Neural cell (in vitro differentiated cells): ENCODE measurements around the gene EPHA6.

Source experiments
- EP300 ChIP-seq: fragments of 450-650 bp; conservative IDR thresholded peaks from 2 replicates; pipeline ENCODE4 v1.6.1; 2014; ENCODE audit warnings: antibody characterized with exemption, mild to moderate bottlenecking, moderate library complexity; ENCODE audit not compliant: poor library complexity, severe bottlenecking
- EZH2 ChIP-seq: fragments of 200-600, 300-800 bp; shearing (Covaris generic), sonication (generic); IDR thresholded peaks from 2 replicates; pipeline ENCODE4 v1.6.1; 2014; ENCODE audit warnings: antibody characterized with exemption, low read length, borderline replicate concordance, mild to moderate bottlenecking; ENCODE audit not compliant: insufficient read depth, poor library complexity, severe bottlenecking
- MXI1 ChIP-seq: fragments of 450-650 bp; conservative IDR thresholded peaks from 2 replicates; pipeline ENCODE4 v1.6.1; 2014; ENCODE audit warnings: antibody characterized with exemption, mild to moderate bottlenecking; ENCODE audit not compliant: poor library complexity, severe bottlenecking
- POLR2AphosphoS5 ChIP-seq: IDR thresholded peaks from 2 replicates; pipeline ENCODE4 v1.6.1; 2012
- RAD21 ChIP-seq: fragments of 450-650 bp; conservative IDR thresholded peaks from 2 replicates; pipeline ENCODE4 v1.6.1; 2014; ENCODE audit warnings: antibody characterized with exemption, mild to moderate bottlenecking, moderate library complexity
- REST ChIP-seq: IDR thresholded peaks from 2 replicates; pipeline ENCODE4 v1.6.1; 2012; ENCODE audit warnings: borderline replicate concordance
- SMC3 ChIP-seq: fragments of 450-650 bp; conservative IDR thresholded peaks from 2 replicates; pipeline ENCODE4 v1.6.1; 2014; ENCODE audit warnings: antibody characterized with exemption, mild to moderate bottlenecking, moderate library complexity; ENCODE audit not compliant: poor library complexity
- TAF1 ChIP-seq: IDR thresholded peaks from 2 replicates; pipeline ENCODE4 v1.6.1; 2012; ENCODE audit warnings: low read depth
- TF ChIP-seq, protein P1 (sequence below): fragments of 450-650 bp; IDR thresholded peaks from 2 replicates; pipeline ENCODE4 v1.5.1; 2014; ENCODE audit warnings: antibody characterized with exemption, mild to moderate bottlenecking, moderate library complexity; ENCODE audit not compliant: poor library complexity, severe bottlenecking

DNA sequence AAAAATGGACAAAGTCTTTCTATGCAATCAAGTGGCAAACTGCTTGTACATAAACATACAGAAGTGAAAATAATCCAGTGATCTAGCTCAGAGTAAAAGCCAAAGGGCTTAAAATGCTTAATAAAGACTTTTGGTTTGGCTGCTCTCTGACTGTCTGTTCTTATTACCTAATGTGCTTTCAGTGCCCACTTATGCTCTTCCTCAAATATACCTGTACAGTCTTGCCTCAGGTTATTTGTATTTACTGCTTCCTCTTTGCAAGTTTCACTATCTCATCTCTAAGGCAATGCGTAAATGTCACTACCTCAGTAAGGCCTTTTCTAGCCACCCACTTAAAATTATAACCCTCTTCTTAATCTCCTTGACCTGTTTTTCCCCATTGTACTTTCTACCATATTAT is 171.8 kb downstream of the EPHA6 start:
- TF ChIP-seq, protein P1, sequence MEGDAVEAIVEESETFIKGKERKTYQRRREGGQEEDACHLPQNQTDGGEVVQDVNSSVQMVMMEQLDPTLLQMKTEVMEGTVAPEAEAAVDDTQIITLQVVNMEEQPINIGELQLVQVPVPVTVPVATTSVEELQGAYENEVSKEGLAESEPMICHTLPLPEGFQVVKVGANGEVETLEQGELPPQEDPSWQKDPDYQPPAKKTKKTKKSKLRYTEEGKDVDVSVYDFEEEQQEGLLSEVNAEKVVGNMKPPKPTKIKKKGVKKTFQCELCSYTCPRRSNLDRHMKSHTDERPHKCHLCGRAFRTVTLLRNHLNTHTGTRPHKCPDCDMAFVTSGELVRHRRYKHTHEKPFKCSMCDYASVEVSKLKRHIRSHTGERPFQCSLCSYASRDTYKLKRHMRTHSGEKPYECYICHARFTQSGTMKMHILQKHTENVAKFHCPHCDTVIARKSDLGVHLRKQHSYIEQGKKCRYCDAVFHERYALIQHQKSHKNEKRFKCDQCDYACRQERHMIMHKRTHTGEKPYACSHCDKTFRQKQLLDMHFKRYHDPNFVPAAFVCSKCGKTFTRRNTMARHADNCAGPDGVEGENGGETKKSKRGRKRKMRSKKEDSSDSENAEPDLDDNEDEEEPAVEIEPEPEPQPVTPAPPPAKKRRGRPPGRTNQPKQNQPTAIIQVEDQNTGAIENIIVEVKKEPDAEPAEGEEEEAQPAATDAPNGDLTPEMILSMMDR = no peak
- TF ChIP-seq TAF1 = no peak
- TF ChIP-seq EZH2 = no peak
- TF ChIP-seq EP300 = no peak
- no peak for TF ChIP-seq POLR2AphosphoS5
- no peak for TF ChIP-seq SMC3
- no peak for TF ChIP-seq REST
- no peak for TF ChIP-seq RAD21
- no peak for TF ChIP-seq MXI1
